Osteocyte (in vitro differentiated cells): ENCODE data around the gene TOB2. TPM values are rescaled to one million over a fixed set of nuclear protein-coding genes. Genes with fewer than 3 reads are reported as not detected.

Experiments
- DNase-seq: peaks from one replicate; pipeline ENCODE4 v3.0.0; 2021; ENCODE audit warnings: mixed read lengths; ENCODE audit not compliant: unreplicated experiment; ENCODE audit errors: extremely low spot score
- H3K27ac Mint-ChIP-seq: one replicate; pipeline ENCODE4 v1.8.0; 2021; ENCODE audit warnings: mild to moderate bottlenecking, mixed read lengths; ENCODE audit not compliant: unreplicated experiment
- H3K27me3 Mint-ChIP-seq: one replicate; pipeline ENCODE4 v1.8.0; 2021; ENCODE audit warnings: mixed read lengths; ENCODE audit not compliant: unreplicated experiment
- H3K36me3 Mint-ChIP-seq: one replicate; pipeline ENCODE4 v1.8.0; 2021; ENCODE audit warnings: mixed read lengths; ENCODE audit not compliant: unreplicated experiment
- H3K4me1 Mint-ChIP-seq: one replicate; pipeline ENCODE4 v1.8.0; 2021; ENCODE audit warnings: mixed read lengths; ENCODE audit not compliant: unreplicated experiment
- H3K4me3 Mint-ChIP-seq: one replicate; pipeline ENCODE4 v1.8.0; 2021; ENCODE audit warnings: mild to moderate bottlenecking, moderate library complexity, mixed read lengths; ENCODE audit not compliant: unreplicated experiment
- H3K9me3 Mint-ChIP-seq: one replicate; pipeline ENCODE4 v1.8.0; 2021; ENCODE audit warnings: mixed read lengths; ENCODE audit not compliant: unreplicated experiment
- CTCF ChIP-seq: fragments of 200-600 bp; sonication (generic); IDR thresholded peaks from 2 replicates; pipeline ENCODE4 v1.5.0; 2021; ENCODE audit warnings: antibody characterized with exemption, mild to moderate bottlenecking, moderate library complexity
- total RNA-seq: library from RNA; stranded (reverse); gene quantifications from 2 replicates; pipeline ENCODE4 v1.2.1, GENCODE V29; 2021

Gene TOB2
- total RNA-seq, 1 donor from 2014 or later, result 44.5 TPM

DNA sequence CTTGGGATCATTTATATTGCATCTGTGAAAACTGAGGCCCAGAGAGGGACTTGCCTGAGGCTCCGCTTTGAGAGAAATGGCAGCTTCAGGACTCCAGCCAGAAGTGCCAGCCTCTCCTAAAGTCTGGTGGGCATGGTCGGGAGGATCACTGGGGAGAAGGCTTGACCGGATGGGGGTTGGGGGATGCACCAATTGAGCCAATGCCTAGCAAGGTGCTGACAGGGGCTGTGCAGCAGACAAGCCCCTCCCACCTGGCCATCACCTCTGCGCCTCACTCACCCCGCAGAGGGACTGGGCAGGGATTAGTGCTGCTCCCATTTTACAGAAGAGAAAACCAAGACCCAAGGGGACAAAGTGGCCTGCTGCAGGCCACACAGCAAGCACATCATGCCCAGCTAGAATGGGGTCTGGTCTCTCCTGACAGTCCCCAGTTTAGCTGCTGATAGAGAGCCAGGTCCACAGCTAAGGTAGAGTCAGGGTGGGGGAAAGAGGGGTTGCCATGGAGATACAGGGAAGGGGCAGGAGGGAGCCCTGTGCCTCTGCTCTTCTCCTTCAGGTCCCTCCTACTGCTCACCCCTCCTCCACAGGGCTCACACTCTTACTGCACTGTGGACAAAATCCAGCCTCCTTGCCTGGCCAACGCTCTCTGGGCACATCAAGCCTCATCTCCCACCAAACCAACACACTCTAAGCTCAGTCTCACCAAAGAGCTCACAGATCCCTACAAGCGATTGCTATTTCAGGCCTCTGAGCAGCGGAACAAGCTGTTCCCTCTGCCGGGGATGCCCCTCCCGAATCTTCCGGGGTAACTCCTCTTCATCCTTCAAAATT is 35.4 kb downstream of the TOB2 start:
- no peak for TF ChIP-seq CTCF
- Mint-ChIP-seq H3K9me3 (no peaks in the 10 kb centered on the region), H3K27me3 (no peaks in the 10 kb centered on the region), H3K27ac (peak overlapping the region; percentile 68), H3K36me3 (no peaks in the 10 kb centered on the region), H3K4me1 (peaks cover 22% of the 10 kb centered on the region), H3K4me3 (no peak overlapping the region)
- no peak for DNase-seq

DNA sequence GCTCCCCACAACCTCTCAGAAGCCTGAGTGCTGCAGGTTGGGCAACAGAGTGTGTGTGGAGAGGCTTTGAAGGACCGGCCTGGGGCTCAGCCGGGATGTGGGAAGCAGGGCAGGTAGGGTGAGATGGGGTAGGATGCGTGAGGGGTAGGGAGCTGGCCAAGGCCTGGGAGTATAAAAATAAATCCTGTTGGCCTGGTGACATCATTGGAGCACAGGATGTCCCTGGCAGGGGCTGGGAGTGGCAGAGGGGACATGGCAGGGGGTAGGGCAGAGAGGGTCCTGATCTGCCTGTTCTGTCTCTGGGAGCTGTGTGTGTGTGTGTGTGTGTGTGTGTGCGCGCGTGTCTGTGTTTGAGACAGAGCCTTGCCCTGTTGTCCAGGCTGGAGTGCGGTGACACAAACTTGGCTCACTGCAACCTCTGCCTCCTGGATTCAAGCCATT is 36.3 kb downstream of the TOB2 start:
- H3K27ac Mint-ChIP-seq, result no peak overlapping the region
- no peak overlapping the region for H3K4me3 Mint-ChIP-seq
- H3K36me3 Mint-ChIP-seq, result no peaks in the 10 kb centered on the region
- H3K4me1 Mint-ChIP-seq, result peaks cover 22% of the 10 kb centered on the region
- DNase-seq, result no peak
- H3K9me3 Mint-ChIP-seq, result no peaks in the 10 kb centered on the region
- H3K27me3 Mint-ChIP-seq, result no peaks in the 10 kb centered on the region
- TF ChIP-seq CTCF, result no peak

- Mint-ChIP-seq H3K4me3 (no peak overlapping the region), H3K4me1 (peaks cover 18% of the 10 kb centered on the region), H3K27me3 (no peaks in the 10 kb centered on the region), H3K36me3 (no peaks in the 10 kb centered on the region), H3K9me3 (no peaks in the 10 kb centered on the region), H3K27ac (no peak overlapping the region)
- no peak for DNase-seq
- TF ChIP-seq CTCF, result no peak
Measured at GRCh38 chr22:41408665-41409064, 37.9 kb downstream of the TOB2 start.

DNA sequence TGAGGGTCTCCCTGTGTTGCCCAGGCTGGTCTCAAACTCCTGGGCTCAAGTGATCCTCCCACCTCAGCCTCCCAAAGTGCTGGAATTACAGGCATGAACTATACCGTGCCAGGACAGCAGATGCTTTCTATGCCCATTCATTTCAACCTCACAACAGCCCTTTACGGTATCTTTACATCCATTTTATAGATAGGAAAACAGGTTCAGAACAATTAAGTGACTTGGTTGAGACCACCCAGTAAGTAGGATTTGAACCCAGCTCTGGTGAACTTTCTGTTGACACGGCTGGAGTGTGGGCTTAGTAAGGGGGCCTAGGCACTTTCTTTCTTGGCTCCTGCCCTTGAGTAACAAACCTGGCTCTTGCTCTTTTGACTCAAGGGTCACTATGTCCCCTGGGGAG is 39.2 kb downstream of the TOB2 start:
- H3K27ac Mint-ChIP-seq, result peak overlapping the region; percentile 34

More for the DNA sequence above, 39.2 kb downstream of the TOB2 start:
- no peaks in the 10 kb centered on the region for H3K9me3 Mint-ChIP-seq
- peaks cover 19% of the 10 kb centered on the region for H3K4me1 Mint-ChIP-seq
- no peaks in the 10 kb centered on the region for H3K36me3 Mint-ChIP-seq
- no peak for TF ChIP-seq CTCF
- H3K4me3 Mint-ChIP-seq, result no peak overlapping the region
- no peak for DNase-seq
- no peaks in the 10 kb centered on the region for H3K27me3 Mint-ChIP-seq
